Measurements from ENCODE around the gene RNLS.

DNA sequence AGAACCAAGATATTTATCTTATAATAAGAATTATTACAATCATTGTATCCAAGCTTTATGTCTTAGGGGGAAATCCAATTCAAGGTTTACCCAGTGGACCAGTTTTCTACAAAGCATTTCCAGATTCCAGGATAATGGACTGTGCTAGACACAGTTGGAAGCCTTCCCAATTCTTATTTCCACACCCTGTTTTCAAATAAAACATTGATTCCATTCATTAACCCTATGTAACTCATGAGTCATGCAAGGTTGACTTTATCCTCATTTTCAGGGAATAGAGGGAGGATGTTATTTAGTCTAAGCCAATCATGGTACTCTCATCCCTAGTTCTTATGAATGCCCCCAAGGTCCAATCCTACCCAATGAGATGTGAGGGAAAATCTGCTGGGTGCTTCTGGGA lies 145.7 kb downstream of the RNLS start:
- TF ChIP-seq CTCF (IDR thresholded peaks at IDR 0.05), result no peak
- TF ChIP-seq SIN3A (IDR thresholded peaks at IDR 0.05; ENCODE audit: borderline replicate concordance, insufficient read depth, low read depth, low read length), result no peak
- TF ChIP-seq, protein P1, sequence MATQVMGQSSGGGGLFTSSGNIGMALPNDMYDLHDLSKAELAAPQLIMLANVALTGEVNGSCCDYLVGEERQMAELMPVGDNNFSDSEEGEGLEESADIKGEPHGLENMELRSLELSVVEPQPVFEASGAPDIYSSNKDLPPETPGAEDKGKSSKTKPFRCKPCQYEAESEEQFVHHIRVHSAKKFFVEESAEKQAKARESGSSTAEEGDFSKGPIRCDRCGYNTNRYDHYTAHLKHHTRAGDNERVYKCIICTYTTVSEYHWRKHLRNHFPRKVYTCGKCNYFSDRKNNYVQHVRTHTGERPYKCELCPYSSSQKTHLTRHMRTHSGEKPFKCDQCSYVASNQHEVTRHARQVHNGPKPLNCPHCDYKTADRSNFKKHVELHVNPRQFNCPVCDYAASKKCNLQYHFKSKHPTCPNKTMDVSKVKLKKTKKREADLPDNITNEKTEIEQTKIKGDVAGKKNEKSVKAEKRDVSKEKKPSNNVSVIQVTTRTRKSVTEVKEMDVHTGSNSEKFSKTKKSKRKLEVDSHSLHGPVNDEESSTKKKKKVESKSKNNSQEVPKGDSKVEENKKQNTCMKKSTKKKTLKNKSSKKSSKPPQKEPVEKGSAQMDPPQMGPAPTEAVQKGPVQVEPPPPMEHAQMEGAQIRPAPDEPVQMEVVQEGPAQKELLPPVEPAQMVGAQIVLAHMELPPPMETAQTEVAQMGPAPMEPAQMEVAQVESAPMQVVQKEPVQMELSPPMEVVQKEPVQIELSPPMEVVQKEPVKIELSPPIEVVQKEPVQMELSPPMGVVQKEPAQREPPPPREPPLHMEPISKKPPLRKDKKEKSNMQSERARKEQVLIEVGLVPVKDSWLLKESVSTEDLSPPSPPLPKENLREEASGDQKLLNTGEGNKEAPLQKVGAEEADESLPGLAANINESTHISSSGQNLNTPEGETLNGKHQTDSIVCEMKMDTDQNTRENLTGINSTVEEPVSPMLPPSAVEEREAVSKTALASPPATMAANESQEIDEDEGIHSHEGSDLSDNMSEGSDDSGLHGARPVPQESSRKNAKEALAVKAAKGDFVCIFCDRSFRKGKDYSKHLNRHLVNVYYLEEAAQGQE (IDR thresholded peaks at IDR 0.05; ENCODE audit: insufficient read depth in 1 of 2, low read depth in 2 of 2, low read length in 1 of 2), result no peak

All from Panc1 (cell line).